ENCODE data around the gene FBXO30.
A peak's percentile ranks its signal among the peaks of the same experiment; 100 is the strongest.

FBXO30 gene

GRCh38 chr6:145822456-145822855, 7.9 kb upstream of the FBXO30 start:
- TF ChIP-seq CTCF (IDR thresholded peaks at IDR 0.05; ENCODE audit: low read depth, low read length, missing control alignments), result no peak
- no peak for DNase-seq (ENCODE audit: low read depth)
- H3K4me3 ChIP-seq (ENCODE audit: low read depth, low read length), result no peak overlapping the region

- H3K4me3 ChIP-seq (ENCODE audit: low read depth, low read length), result no peak overlapping the region
- no peak for DNase-seq (ENCODE audit: low read depth)
- no peak for TF ChIP-seq CTCF (IDR thresholded peaks at IDR 0.05; ENCODE audit: low read depth, low read length, missing control alignments)
Observed at GRCh38 chr6:145819994-145820393, 5.4 kb upstream of the FBXO30 start.

- no peak for TF ChIP-seq CTCF (IDR thresholded peaks at IDR 0.05; ENCODE audit: low read depth, low read length, missing control alignments)
- no peak for DNase-seq (ENCODE audit: low read depth)
- no peak overlapping the region for H3K4me3 ChIP-seq (ENCODE audit: low read depth, low read length)
Observed at GRCh38 chr6:145818796-145819195, 4.2 kb upstream of the FBXO30 start.

GRCh38 chr6:145816392-145816791, 1.8 kb upstream of the FBXO30 start:
- TF ChIP-seq CTCF (IDR thresholded peaks at IDR 0.05; ENCODE audit: low read depth, low read length, missing control alignments), result no peak

GRCh38 chr6:145815309-145816274, 997 bp upstream of the FBXO30 start:
- no peak for TF ChIP-seq CTCF (IDR thresholded peaks at IDR 0.05; ENCODE audit: low read depth, low read length, missing control alignments)
- DNase-seq (ENCODE audit: low read depth), result no peak
- peak overlapping the region; percentile 98 for H3K4me3 ChIP-seq (ENCODE audit: low read depth, low read length)

More at GRCh38 chr6:145816392-145816791, 1.8 kb upstream of the FBXO30 start:
- H3K4me3 ChIP-seq (ENCODE audit: low read depth, low read length), result no peak overlapping the region
- no peak for DNase-seq (ENCODE audit: low read depth)

- H3K4me3 ChIP-seq (ENCODE audit: low read depth, low read length), result peak overlapping the region; percentile 98
- no peak for DNase-seq (ENCODE audit: low read depth)
- no peak for TF ChIP-seq CTCF (IDR thresholded peaks at IDR 0.05; ENCODE audit: low read depth, low read length, missing control alignments)
Observed at GRCh38 chr6:145814035-145814500, 527 bp downstream of the FBXO30 start.
